Thyroid gland (tissue), 4 donors: ENCODE data around the gene HOXC10.

ENCODE experiments used
- POLR2A ChIP-seq, 2 donors: fragments of 450-650 bp; IDR thresholded peaks; one replicate each; pipeline ENCODE4 v1.6.1; 2017; ENCODE audit warnings: antibody characterized with exemption in 2 of 2, mild to moderate bottlenecking in 2 of 2, moderate library complexity in 1 of 2
- TF ChIP-seq, protein P1 (sequence below), 6 experiments: fragments of 200-600 bp in 3 of 6; fragments of 450-650 bp in 3 of 6; sonication (generic) in 3 of 6; IDR thresholded peaks; one replicate each; pipeline ENCODE4 v1.5.1; 2016 to 2019; ENCODE audit warnings: antibody characterized with exemption in 6 of 6, mild to moderate bottlenecking in 2 of 6, inconsistent platforms in 1 of 6, moderate library complexity in 1 of 6

DNA sequence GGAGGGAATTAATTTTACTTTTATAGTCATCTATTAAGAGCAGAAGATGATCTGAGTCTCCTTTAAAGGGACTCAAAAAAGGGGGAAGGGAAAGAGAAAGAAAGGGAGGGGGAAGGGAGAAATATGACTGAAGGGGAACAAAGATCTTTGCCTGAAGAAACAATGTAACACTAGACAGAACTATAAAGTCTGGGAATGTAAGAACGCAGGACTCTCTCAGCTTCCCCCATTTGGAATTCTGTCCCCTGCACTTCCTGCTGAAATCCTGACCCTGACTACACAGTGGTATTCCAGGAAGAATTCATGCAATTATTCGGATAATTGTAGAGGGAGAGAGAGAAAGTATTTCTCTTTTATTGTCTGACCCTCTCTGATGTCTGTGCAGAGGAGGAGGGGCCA is 20.6 kb upstream of the HOXC10 start:
- TF ChIP-seq, protein P1, sequence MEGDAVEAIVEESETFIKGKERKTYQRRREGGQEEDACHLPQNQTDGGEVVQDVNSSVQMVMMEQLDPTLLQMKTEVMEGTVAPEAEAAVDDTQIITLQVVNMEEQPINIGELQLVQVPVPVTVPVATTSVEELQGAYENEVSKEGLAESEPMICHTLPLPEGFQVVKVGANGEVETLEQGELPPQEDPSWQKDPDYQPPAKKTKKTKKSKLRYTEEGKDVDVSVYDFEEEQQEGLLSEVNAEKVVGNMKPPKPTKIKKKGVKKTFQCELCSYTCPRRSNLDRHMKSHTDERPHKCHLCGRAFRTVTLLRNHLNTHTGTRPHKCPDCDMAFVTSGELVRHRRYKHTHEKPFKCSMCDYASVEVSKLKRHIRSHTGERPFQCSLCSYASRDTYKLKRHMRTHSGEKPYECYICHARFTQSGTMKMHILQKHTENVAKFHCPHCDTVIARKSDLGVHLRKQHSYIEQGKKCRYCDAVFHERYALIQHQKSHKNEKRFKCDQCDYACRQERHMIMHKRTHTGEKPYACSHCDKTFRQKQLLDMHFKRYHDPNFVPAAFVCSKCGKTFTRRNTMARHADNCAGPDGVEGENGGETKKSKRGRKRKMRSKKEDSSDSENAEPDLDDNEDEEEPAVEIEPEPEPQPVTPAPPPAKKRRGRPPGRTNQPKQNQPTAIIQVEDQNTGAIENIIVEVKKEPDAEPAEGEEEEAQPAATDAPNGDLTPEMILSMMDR (IDR thresholded peaks at IDR 0.05), result no peak
- TF ChIP-seq POLR2A (IDR thresholded peaks at IDR 0.05), result no peak
